ENCODE data around the gene SUGCT. TPM values are rescaled to one million over a fixed set of nuclear protein-coding genes. Genes with fewer than 3 reads are reported as not detected.

SUGCT gene
- total RNA-seq, 1 experiment from 2014 or later, result 5.4 TPM

DNA sequence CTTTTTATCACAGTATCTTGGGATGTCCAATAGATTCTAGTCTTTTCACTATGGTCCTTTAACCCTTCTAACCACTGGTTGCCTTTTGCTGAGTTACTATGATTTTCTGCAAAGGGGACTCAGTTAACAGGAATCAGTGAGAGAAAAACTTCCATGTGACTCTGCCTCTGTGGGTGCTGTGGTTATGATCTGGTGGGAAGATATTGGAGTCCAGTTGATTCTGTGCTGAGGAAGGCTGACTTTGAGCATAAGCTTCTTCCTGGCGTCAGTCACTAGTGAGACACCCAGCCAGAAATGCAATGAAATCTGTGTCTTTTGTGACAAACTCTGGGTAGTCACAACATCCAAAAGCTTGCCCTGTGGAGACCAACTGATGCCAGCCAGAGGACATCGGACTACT lies 648.0 kb downstream of the SUGCT start:
- Histone ChIP-seq H2BK20ac (ENCODE audit: low read depth, low read length, poor library complexity, severe bottlenecking) (no peak overlapping the region), H2BK15ac (ENCODE audit: low read depth, low read length) (no peak overlapping the region), H3T11ph (ENCODE audit: low read length) (no peak overlapping the region), H3K9me3 (ENCODE audit: control insufficient read depth, low read depth, low read length) (no peaks in the 10 kb centered on the region), H3K27me3 (ENCODE audit: insufficient read depth, low read length) (no peaks in the 10 kb centered on the region), H4K91ac (ENCODE audit: insufficient read length, low read depth, low read length) (no peak overlapping the region), H2BK120ac (ENCODE audit: low read depth, low read length, poor library complexity, severe bottlenecking) (no peak overlapping the region), H4K8ac (replicated peaks; ENCODE audit: insufficient read length, low read depth, low read length) (no peak overlapping the region), H3K4me1 (ENCODE audit: insufficient read depth, low read length) (no peaks in the 10 kb centered on the region), H4K5ac (ENCODE audit: insufficient read length, low read depth, low read length) (no peak overlapping the region), H2BK5ac (ENCODE audit: insufficient read length, low read length) (no peak overlapping the region), H3K79me1 (ENCODE audit: insufficient read depth, low read depth, low read length, poor library complexity, severe bottlenecking) (no peaks in the 10 kb centered on the region), H3K4me2 (ENCODE audit: insufficient read depth, insufficient read length, low read length) (no peak overlapping the region), H3K4ac (ENCODE audit: low read depth, low read length) (no peak overlapping the region), H3K79me2 (ENCODE audit: insufficient read depth, low read length) (no peaks in the 10 kb centered on the region), H2AFZ (ENCODE audit: low read length) (no peak overlapping the region), H3K23ac (ENCODE audit: insufficient read length, low read depth, low read length) (no peak overlapping the region), H3K9ac (ENCODE audit: extremely low read depth, insufficient read length, low read length) (no peak overlapping the region), H3K56ac (ENCODE audit: insufficient read length, low read depth, low read length) (no peak overlapping the region), H4K20me1 (ENCODE audit: control insufficient read depth, insufficient read depth, insufficient read length) (no peaks in the 10 kb centered on the region), H3K27ac (ENCODE audit: insufficient read length, low read depth, low read length) (no peak overlapping the region), H2BK12ac (ENCODE audit: insufficient read length, low read depth, low read length) (no peak overlapping the region), H2AK5ac (ENCODE audit: insufficient read length, low read length) (no peak overlapping the region), H3K23me2 (ENCODE audit: insufficient read length, low read depth, low read length, poor library complexity, severe bottlenecking) (no peaks in the 10 kb centered on the region), H3K18ac (ENCODE audit: insufficient read length, low read depth, low read length) (no peak overlapping the region), H3K14ac (ENCODE audit: insufficient read depth, low read length) (no peak overlapping the region)
- Mint-ChIP-seq H3K4me3 (no peak overlapping the region), H3K4me1 (peaks cover 2% of the 10 kb centered on the region in 2 experiments), H3K27me3 (ENCODE audit: low read depth) (no peaks in the 10 kb centered on the region), H3K36me3 (ENCODE audit: insufficient read depth in 1 of 3, low read depth in 3 of 3) (no peaks in the 10 kb centered on the region), H3K27ac (no peak overlapping the region), H3K9me3 (no peaks in the 10 kb centered on the region)
- DNase-seq, result no peak
- TF ChIP-seq, protein P1, sequence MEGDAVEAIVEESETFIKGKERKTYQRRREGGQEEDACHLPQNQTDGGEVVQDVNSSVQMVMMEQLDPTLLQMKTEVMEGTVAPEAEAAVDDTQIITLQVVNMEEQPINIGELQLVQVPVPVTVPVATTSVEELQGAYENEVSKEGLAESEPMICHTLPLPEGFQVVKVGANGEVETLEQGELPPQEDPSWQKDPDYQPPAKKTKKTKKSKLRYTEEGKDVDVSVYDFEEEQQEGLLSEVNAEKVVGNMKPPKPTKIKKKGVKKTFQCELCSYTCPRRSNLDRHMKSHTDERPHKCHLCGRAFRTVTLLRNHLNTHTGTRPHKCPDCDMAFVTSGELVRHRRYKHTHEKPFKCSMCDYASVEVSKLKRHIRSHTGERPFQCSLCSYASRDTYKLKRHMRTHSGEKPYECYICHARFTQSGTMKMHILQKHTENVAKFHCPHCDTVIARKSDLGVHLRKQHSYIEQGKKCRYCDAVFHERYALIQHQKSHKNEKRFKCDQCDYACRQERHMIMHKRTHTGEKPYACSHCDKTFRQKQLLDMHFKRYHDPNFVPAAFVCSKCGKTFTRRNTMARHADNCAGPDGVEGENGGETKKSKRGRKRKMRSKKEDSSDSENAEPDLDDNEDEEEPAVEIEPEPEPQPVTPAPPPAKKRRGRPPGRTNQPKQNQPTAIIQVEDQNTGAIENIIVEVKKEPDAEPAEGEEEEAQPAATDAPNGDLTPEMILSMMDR (conservative IDR thresholded peaks at IDR 0.05), result no peak
- no CpG with 5 or more reads among the region's 2 CpGs for WGBS (ENCODE audit: extremely low coverage, insufficient read length, low lambda C conversion rate)
